BE2C (cell line): ENCODE results near the gene SLC25A10.
A peak's percentile ranks its signal among the peaks of the same experiment; 100 is the strongest.

Experiments
- DNase-seq: peaks from one replicate; pipeline ENCODE4 v3.0.0-alpha.2; 2020
- H3K27me3 ChIP-seq: fragments of 250-450 bp; sonication (Bioruptor Pico); 2 replicates; pipeline ENCODE4 v1.5.1; 2020; ENCODE audit warnings: mild to moderate bottlenecking
- H3K36me3 ChIP-seq: fragments of 250-450 bp; sonication (Bioruptor Pico); 2 replicates; pipeline ENCODE4 v1.5.1; 2020; ENCODE audit warnings: mild to moderate bottlenecking
- H3K4me1 ChIP-seq: fragments of 250-450 bp; sonication (Bioruptor Pico); 2 replicates; pipeline ENCODE4 v1.5.1; 2020
- H3K4me3 ChIP-seq: 2 replicates; pipeline ENCODE4 v1.5.1; 2011; ENCODE audit warnings: low read depth, low read length
- H3K9me3 ChIP-seq: fragments of 250-450 bp; sonication (Bioruptor Pico); 2 replicates; pipeline ENCODE4 v1.5.1; 2020
- TF ChIP-seq, protein P1 (sequence below): IDR thresholded peaks from 2 replicates; pipeline ENCODE4 v1.5.1; 2012; ENCODE audit warnings: mild to moderate bottlenecking, low read depth, low read length

SLC25A10 gene

DNA sequence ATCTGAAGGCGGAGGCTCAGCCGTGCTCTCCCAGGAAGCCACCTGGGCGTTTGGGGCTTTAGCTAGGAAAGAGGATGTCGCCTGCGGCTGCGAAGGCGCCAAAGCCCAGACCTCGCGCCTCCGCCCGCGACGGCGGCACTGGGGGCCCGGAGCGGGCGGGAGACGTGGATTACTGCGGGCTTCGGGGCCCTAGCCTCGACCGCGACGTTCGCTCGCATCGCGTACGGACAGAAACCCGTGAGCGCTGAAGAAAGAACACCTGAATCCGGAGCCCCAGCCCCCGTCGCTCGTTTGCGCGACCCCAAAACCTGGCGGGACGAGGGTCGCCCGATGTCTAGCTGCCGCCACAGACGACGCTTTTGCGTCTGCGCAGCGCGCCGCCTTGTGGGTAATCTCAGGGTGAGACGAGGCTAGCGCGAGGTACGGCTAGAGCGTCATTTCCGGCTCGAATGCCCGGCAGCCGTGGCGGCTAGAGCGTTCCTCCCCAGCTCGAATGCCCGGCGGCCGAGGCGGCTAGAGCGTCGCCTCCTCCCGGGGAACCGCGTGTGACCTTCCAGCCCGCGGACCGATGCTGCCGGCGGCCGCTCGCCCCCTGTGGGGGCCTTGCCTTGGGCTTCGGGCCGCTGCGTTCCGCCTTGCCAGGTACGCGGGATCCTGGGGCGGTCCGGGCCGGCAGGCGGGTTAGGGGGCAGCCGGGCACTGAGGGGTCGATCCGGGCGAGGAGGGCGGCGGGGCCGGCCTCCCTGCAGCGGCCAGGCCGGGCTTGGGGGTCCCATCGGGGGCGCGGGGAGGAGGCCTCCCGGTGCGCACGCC lies 8.9 kb upstream of the SLC25A10 start, which contains the start of gene MRPL12:
Gene MRPL12, plus strand, starts transcription at position 434 of the 813 bp plus-strand sequence. Its CDS starts 135 bp downstream, at position 569.
- Histone ChIP-seq H3K9me3 (no peaks in the 10 kb centered on the region), H3K4me1 (no peaks in the 10 kb centered on the region), H3K36me3 (peaks cover 62% of the 10 kb centered on the region), H3K27me3 (no peaks in the 10 kb centered on the region), H3K4me3 (peak within 1 kb of the TSS; percentile 100)
- peak; percentile 95 for DNase-seq
- TF ChIP-seq, protein P1, sequence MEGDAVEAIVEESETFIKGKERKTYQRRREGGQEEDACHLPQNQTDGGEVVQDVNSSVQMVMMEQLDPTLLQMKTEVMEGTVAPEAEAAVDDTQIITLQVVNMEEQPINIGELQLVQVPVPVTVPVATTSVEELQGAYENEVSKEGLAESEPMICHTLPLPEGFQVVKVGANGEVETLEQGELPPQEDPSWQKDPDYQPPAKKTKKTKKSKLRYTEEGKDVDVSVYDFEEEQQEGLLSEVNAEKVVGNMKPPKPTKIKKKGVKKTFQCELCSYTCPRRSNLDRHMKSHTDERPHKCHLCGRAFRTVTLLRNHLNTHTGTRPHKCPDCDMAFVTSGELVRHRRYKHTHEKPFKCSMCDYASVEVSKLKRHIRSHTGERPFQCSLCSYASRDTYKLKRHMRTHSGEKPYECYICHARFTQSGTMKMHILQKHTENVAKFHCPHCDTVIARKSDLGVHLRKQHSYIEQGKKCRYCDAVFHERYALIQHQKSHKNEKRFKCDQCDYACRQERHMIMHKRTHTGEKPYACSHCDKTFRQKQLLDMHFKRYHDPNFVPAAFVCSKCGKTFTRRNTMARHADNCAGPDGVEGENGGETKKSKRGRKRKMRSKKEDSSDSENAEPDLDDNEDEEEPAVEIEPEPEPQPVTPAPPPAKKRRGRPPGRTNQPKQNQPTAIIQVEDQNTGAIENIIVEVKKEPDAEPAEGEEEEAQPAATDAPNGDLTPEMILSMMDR, result no peak

GRCh38 chr17:81703747-81704654 lies 8.1 kb upstream of the SLC25A10 start:
- Histone ChIP-seq H3K27me3 (no peaks in the 10 kb centered on the region), H3K36me3 (peaks cover 61% of the 10 kb centered on the region), H3K4me3 (peak overlapping the region; percentile 100), H3K9me3 (no peaks in the 10 kb centered on the region), H3K4me1 (no peaks in the 10 kb centered on the region)
- no peak for DNase-seq
- TF ChIP-seq, protein P1, result no peak

DNA sequence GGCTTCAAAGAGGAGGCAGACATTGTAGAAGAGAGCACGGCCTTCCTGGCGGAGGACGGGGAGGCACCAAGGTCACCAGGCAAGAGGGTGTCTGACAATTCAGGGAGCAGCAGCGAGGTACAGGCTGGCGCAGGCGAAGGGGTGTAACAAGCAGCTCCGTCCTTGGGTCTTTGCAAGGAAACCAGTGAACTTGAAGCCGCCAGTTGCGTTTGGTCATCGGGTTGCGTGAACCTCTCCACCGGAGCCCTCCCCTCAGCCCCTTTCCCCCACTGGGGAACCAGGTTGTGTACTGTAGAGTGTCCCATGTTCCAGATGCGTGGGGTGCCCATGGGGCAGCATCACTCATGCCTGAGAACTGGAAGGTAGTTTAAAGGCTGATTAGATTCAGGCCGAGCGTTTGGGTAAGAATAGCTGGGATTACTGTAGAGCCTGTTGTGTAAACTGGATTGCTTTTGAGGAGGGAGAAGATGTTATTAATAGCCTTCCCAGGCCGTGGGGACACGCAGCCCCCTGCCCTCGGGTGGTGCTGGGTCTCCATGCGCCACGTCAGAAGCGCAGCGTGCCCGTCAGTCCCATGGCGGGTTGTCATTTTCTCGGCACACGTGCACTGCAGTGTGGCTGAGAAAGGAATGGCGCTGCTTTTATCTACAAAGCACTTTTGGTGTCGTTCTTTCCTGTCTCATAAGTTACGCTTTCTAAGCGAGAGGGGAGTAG lies 6.4 kb upstream of the SLC25A10 start:
- TF ChIP-seq, protein P1, result no peak
- H3K27me3 ChIP-seq, result no peaks in the 10 kb centered on the region
- H3K36me3 ChIP-seq, result peaks cover 60% of the 10 kb centered on the region
- H3K4me1 ChIP-seq, result no peaks in the 10 kb centered on the region; the same call in 1 of the 2 replicates
- H3K4me3 ChIP-seq, result no peak overlapping the region
- DNase-seq, result no peak
- H3K9me3 ChIP-seq, result no peaks in the 10 kb centered on the region

- H3K36me3 ChIP-seq, result peaks cover 54% of the 10 kb centered on the region
- no peak for DNase-seq
Observed at GRCh38 chr17:81706232-81706611, 5.9 kb upstream of the SLC25A10 start.

DNA sequence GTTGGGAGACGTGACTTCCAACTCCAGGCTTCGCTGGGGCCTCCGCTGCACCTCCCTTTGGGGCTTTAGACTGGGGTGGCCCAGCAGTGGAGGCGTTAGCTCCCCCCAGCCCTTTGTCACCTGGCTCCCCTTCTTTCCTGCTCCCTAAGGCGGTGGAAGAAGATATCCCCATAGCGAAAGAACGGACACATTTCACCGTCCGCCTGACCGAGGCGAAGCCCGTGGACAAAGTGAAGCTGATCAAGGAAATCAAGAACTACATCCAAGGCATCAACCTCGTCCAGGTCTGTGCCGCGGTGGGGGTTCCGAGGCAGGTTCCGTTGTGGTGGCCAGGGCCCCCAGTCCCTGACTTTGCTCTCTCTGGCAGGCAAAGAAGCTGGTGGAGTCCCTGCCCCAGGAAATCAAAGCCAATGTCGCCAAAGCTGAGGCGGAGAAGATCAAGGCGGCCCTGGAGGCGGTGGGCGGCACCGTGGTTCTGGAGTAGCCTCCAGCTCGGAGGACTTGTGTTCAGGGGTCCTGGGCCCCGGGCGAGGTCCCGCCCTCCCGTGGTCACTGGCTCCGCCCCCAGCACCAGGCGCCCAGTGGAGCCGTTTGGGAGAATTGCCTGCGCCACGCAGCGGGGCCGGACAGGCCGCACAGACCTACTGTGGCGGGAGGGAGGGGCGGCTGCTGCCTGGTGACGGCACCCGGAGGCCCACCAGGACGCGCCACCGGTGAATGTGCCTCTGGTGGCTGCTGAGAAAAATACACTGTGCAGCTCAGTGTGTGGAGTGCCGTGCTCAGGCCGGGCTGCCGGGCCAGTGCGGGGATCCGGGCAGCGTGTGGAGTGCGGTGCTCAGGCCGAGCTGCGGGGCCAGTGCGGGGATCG lies 5.1 kb upstream of the SLC25A10 start:
- DNase-seq, result no peak
- Histone ChIP-seq H3K4me1 (peaks cover 5% of the 10 kb centered on the region; the same call in 1 of the 2 replicates), H3K9me3 (no peaks in the 10 kb centered on the region), H3K4me3 (no peak overlapping the region), H3K27me3 (no peaks in the 10 kb centered on the region), H3K36me3 (peaks cover 48% of the 10 kb centered on the region)
- TF ChIP-seq, protein P1, result peak; percentile 13; the same call in 1 of the 2 replicates

More at GRCh38 chr17:81706232-81706611, 5.9 kb upstream of the SLC25A10 start:
- TF ChIP-seq, protein P1, result no peak
- Histone ChIP-seq H3K4me1 (peaks cover 4% of the 10 kb centered on the region; the same call in 1 of the 2 replicates), H3K4me3 (no peak overlapping the region), H3K27me3 (no peaks in the 10 kb centered on the region), H3K9me3 (no peaks in the 10 kb centered on the region)
